ENCODE measurements around the gene SSX2B. TPM values are rescaled to one million over a fixed set of nuclear protein-coding genes. Genes with fewer than 3 reads are reported as not detected.

The SSX2B gene
- total and polyA plus RNA-seq, 9 of the 15 experiments (the other 6 are each of a cell fraction or from before 2014, with no cell fraction given) = 5.4 to 105 (median 63.5) TPM; not detected in 1

Small RNA genes within 50 kb of the gene (small RNA-seq; reads per million reads assigned to genes)
- not detected for gene AC244505.3
- not detected for gene AC244505.5
- gene AC244505.6 = not detected
- gene AC244505.7 = not detected

Other genes with a start within 250 kb of the SSX2B start
Only the 7 nearest of the 8 such genes appear.
- gene SSX7, start 96.4 kb upstream of the SSX2B start, total RNA-seq (2014; rRNA removed) = not detected in 2 replicates
- 0.13 and 0.29 TPM in 2 replicates for gene SSX7, start 96.4 kb upstream of the SSX2B start, total RNA-seq (2014; rRNA removed; fragmentation: Illumina TruSeq; extraction: Trizol)
- 0.26 and 0.29 TPM in 2 replicates for gene SSX7, start 96.4 kb upstream of the SSX2B start, total RNA-seq (2015; rRNA removed; fragmentation: Illumina TruSeq; extraction: Trizol)
- not detected in 2 replicates for gene SSX7, start 96.4 kb upstream of the SSX2B start, total RNA-seq (2021)
- gene SSX7, start 96.4 kb upstream of the SSX2B start, polyA plus RNA-seq (2011; rRNA removed) = not detected in 2 replicates
- 0.11 TPM in 1 of 2 replicates, not detected in the other for gene SSX7, start 96.4 kb upstream of the SSX2B start, polyA plus RNA-seq (2014; fragmentation: Illumina TruSeq; extraction: Trizol)
- under 1 TPM; 0.29 to 0.31 TPM for gene SSX7, start 96.4 kb upstream of the SSX2B start, polyA plus RNA-seq (2014; fragmentation: Nextera tagmentation; extraction: Ambion mirVana)
- gene SSX7, start 96.4 kb upstream of the SSX2B start, polyA plus RNA-seq (2014; rRNA removed) = not detected in 2 replicates
- 3.9 and 21.3 TPM in 2 replicates for gene SSX2, start 44.1 kb upstream of the SSX2B start, total RNA-seq (2014; rRNA removed)
- 50.8 and 71.1 TPM in 2 replicates for gene SSX2, start 44.1 kb upstream of the SSX2B start, total RNA-seq (2014; rRNA removed; fragmentation: Illumina TruSeq; extraction: Trizol)
- gene SSX2, start 44.1 kb upstream of the SSX2B start, total RNA-seq (2015; rRNA removed; fragmentation: Illumina TruSeq; extraction: Trizol) = 62.7 and 84.2 TPM in 2 replicates
- 87.5 and 87.6 TPM in 2 replicates for gene SSX2, start 44.1 kb upstream of the SSX2B start, total RNA-seq (2021)
- 1.8 and 5.3 TPM in 2 replicates for gene SSX2, start 44.1 kb upstream of the SSX2B start, polyA plus RNA-seq (2011; rRNA removed)
- gene SSX2, start 44.1 kb upstream of the SSX2B start, polyA plus RNA-seq (2014; fragmentation: Illumina TruSeq; extraction: Trizol) = 85.5 and 113 TPM in 2 replicates
- gene SSX2, start 44.1 kb upstream of the SSX2B start, polyA plus RNA-seq (2014; fragmentation: Nextera tagmentation; extraction: Ambion mirVana) = 10 to 100 TPM; 66.6 to 76.5 TPM
- gene SSX2, start 44.1 kb upstream of the SSX2B start, polyA plus RNA-seq (2014; rRNA removed) = 1.4 and 4.1 TPM in 2 replicates
- gene SPANXN5, start 46.2 kb downstream of the SSX2B start, total RNA-seq (2014; rRNA removed) = not detected in 2 replicates
- gene SPANXN5, start 46.2 kb downstream of the SSX2B start, total RNA-seq (2014; rRNA removed; fragmentation: Illumina TruSeq; extraction: Trizol) = not detected in 2 replicates
- not detected in 2 replicates for gene SPANXN5, start 46.2 kb downstream of the SSX2B start, total RNA-seq (2015; rRNA removed; fragmentation: Illumina TruSeq; extraction: Trizol)
- not detected in 2 replicates for gene SPANXN5, start 46.2 kb downstream of the SSX2B start, total RNA-seq (2021)
- not detected in 2 replicates for gene SPANXN5, start 46.2 kb downstream of the SSX2B start, polyA plus RNA-seq (2011; rRNA removed)
- not detected in 2 replicates for gene SPANXN5, start 46.2 kb downstream of the SSX2B start, polyA plus RNA-seq (2014; fragmentation: Illumina TruSeq; extraction: Trizol)
- gene SPANXN5, start 46.2 kb downstream of the SSX2B start, polyA plus RNA-seq (2014; fragmentation: Nextera tagmentation; extraction: Ambion mirVana) = not detected
- not detected in 2 replicates for gene SPANXN5, start 46.2 kb downstream of the SSX2B start, polyA plus RNA-seq (2014; rRNA removed)
- not detected in 2 replicates for gene XAGE5, start 60.0 kb downstream of the SSX2B start, total RNA-seq (2014; rRNA removed)
- 0.40 TPM in 1 of 2 replicates, not detected in the other for gene XAGE5, start 60.0 kb downstream of the SSX2B start, total RNA-seq (2014; rRNA removed; fragmentation: Illumina TruSeq; extraction: Trizol)
- gene XAGE5, start 60.0 kb downstream of the SSX2B start, total RNA-seq (2015; rRNA removed; fragmentation: Illumina TruSeq; extraction: Trizol) = not detected in 2 replicates
- gene XAGE5, start 60.0 kb downstream of the SSX2B start, total RNA-seq (2021) = 0.38 TPM in 1 of 2 replicates, not detected in the other
- not detected in 2 replicates for gene XAGE5, start 60.0 kb downstream of the SSX2B start, polyA plus RNA-seq (2011; rRNA removed)
- 0.52 TPM in 1 of 2 replicates, not detected in the other for gene XAGE5, start 60.0 kb downstream of the SSX2B start, polyA plus RNA-seq (2014; fragmentation: Illumina TruSeq; extraction: Trizol)
- not detected for gene XAGE5, start 60.0 kb downstream of the SSX2B start, polyA plus RNA-seq (2014; fragmentation: Nextera tagmentation; extraction: Ambion mirVana)
- not detected in 2 replicates for gene XAGE5, start 60.0 kb downstream of the SSX2B start, polyA plus RNA-seq (2014; rRNA removed)
- not detected in 2 replicates for gene XAGE3, start 116.8 kb downstream of the SSX2B start, total RNA-seq (2014; rRNA removed)
- gene XAGE3, start 116.8 kb downstream of the SSX2B start, total RNA-seq (2014; rRNA removed; fragmentation: Illumina TruSeq; extraction: Trizol) = not detected in 2 replicates
- gene XAGE3, start 116.8 kb downstream of the SSX2B start, total RNA-seq (2015; rRNA removed; fragmentation: Illumina TruSeq; extraction: Trizol) = not detected in 2 replicates
- not detected in 2 replicates for gene XAGE3, start 116.8 kb downstream of the SSX2B start, total RNA-seq (2021)
- not detected in 2 replicates for gene XAGE3, start 116.8 kb downstream of the SSX2B start, polyA plus RNA-seq (2011; rRNA removed)
- gene XAGE3, start 116.8 kb downstream of the SSX2B start, polyA plus RNA-seq (2014; fragmentation: Illumina TruSeq; extraction: Trizol) = not detected in 2 replicates
- gene XAGE3, start 116.8 kb downstream of the SSX2B start, polyA plus RNA-seq (2014; fragmentation: Nextera tagmentation; extraction: Ambion mirVana) = under 1 TPM; 0.15 to 0.21 TPM
- gene XAGE3, start 116.8 kb downstream of the SSX2B start, polyA plus RNA-seq (2014; rRNA removed) = not detected in 2 replicates
- 16.7 and 22.9 TPM in 2 replicates for gene FAM156B, start 146.1 kb downstream of the SSX2B start, total RNA-seq (2014; rRNA removed)
- gene FAM156B, start 146.1 kb downstream of the SSX2B start, total RNA-seq (2014; rRNA removed; fragmentation: Illumina TruSeq; extraction: Trizol) = 1.5 and 5.4 TPM in 2 replicates
- 8.6 and 12.3 TPM in 2 replicates for gene FAM156B, start 146.1 kb downstream of the SSX2B start, total RNA-seq (2015; rRNA removed; fragmentation: Illumina TruSeq; extraction: Trizol)
- gene FAM156B, start 146.1 kb downstream of the SSX2B start, total RNA-seq (2021) = 7.1 and 14.2 TPM in 2 replicates
- gene FAM156B, start 146.1 kb downstream of the SSX2B start, polyA plus RNA-seq (2011; rRNA removed) = 19.4 and 20.6 TPM in 2 replicates
- gene FAM156B, start 146.1 kb downstream of the SSX2B start, polyA plus RNA-seq (2014; fragmentation: Illumina TruSeq; extraction: Trizol) = 18.3 and 21.2 TPM in 2 replicates
- under 1 TPM; 0.24 to 0.45 TPM for gene FAM156B, start 146.1 kb downstream of the SSX2B start, polyA plus RNA-seq (2014; fragmentation: Nextera tagmentation; extraction: Ambion mirVana)
- 30.8 and 32.2 TPM in 2 replicates for gene FAM156B, start 146.1 kb downstream of the SSX2B start, polyA plus RNA-seq (2014; rRNA removed)
- 8.2 and 8.6 TPM in 2 replicates for gene FAM156A, start 207.3 kb downstream of the SSX2B start, total RNA-seq (2014; rRNA removed)
- gene FAM156A, start 207.3 kb downstream of the SSX2B start, total RNA-seq (2014; rRNA removed; fragmentation: Illumina TruSeq; extraction: Trizol) = 7.2 and 9.0 TPM in 2 replicates
- gene FAM156A, start 207.3 kb downstream of the SSX2B start, total RNA-seq (2015; rRNA removed; fragmentation: Illumina TruSeq; extraction: Trizol) = 6.6 and 8.8 TPM in 2 replicates
- gene FAM156A, start 207.3 kb downstream of the SSX2B start, total RNA-seq (2021) = 14.5 and 14.8 TPM in 2 replicates
- 20.3 and 20.6 TPM in 2 replicates for gene FAM156A, start 207.3 kb downstream of the SSX2B start, polyA plus RNA-seq (2011; rRNA removed)
- 13.2 and 13.4 TPM in 2 replicates for gene FAM156A, start 207.3 kb downstream of the SSX2B start, polyA plus RNA-seq (2014; fragmentation: Illumina TruSeq; extraction: Trizol)
- gene FAM156A, start 207.3 kb downstream of the SSX2B start, polyA plus RNA-seq (2014; fragmentation: Nextera tagmentation; extraction: Ambion mirVana) = 1 to 10 TPM; 1.9 to 2.9 TPM
- 16.7 and 20.3 TPM in 2 replicates for gene FAM156A, start 207.3 kb downstream of the SSX2B start, polyA plus RNA-seq (2014; rRNA removed)

Data from K562 (cell line).